K562 (cell line): ENCODE measurements around the gene POLR3A. TPM values are rescaled to one million over a fixed set of nuclear protein-coding genes. Genes with fewer than 3 reads are reported as not detected.
A peak's percentile ranks its signal among the peaks of the same experiment; 100 is the strongest.

ENCODE experiments used
- ARNT ChIP-seq, 2 experiments: fragments of 450-650 bp; IDR thresholded peaks; 2 replicates each; pipeline ENCODE4 v1.6.1; 2016; ENCODE audit warnings: mild to moderate bottlenecking in 1 of 2
- CBX3 ChIP-seq, 2 experiments: IDR thresholded peaks; 1 replicate in 1 of 2; 2 replicates in 1 of 2; pipeline ENCODE4 v1.6.1; 2012; ENCODE audit warnings: inconsistent platforms in 2 of 2, low read length in 2 of 2, borderline replicate concordance in 1 of 2, control low read depth in 1 of 2
- FOXJ2 ChIP-seq: fragments of 200-800 bp; sonication (Bioruptor generic); IDR thresholded peaks from 2 replicates; pipeline ENCODE4 v1.6.1; 2016; ENCODE audit warnings: missing genetic modification characterization, missing compliant biosample characterization
- GTF2E2 ChIP-seq: fragments of 200-800 bp; sonication (Bioruptor generic); IDR thresholded peaks from 2 replicates; pipeline ENCODE4 v1.6.1; 2016; ENCODE audit warnings: missing genetic modification characterization, missing compliant biosample characterization
- HNRNPH1 ChIP-seq: fragments of 200-400 bp; formaldehyde crosslinking; optimal IDR thresholded peaks from 2 replicates; pipeline ENCODE3; 2017; ENCODE audit warnings: low read depth, mild to moderate bottlenecking, low read length, moderate library complexity
- ILF3 ChIP-seq: fragments of 450-650 bp; IDR thresholded peaks from 2 replicates; pipeline ENCODE4 v1.6.1; 2018; ENCODE audit warnings: antibody characterized with exemption, mild to moderate bottlenecking, moderate library complexity, borderline replicate concordance
- KAT7 ChIP-seq: sonication (generic); formaldehyde crosslinking; IDR thresholded peaks from 2 replicates; pipeline ENCODE4 v1.8.0; 2022; ENCODE audit warnings: missing genetic modification reagents, mild to moderate bottlenecking, borderline replicate concordance
- LARP7 ChIP-seq: fragments of 450-650 bp; IDR thresholded peaks from 2 replicates; pipeline ENCODE4 v1.6.1; 2016
- MECOM ChIP-seq: fragments of 250-450 bp; sonication (Bioruptor Pico); IDR thresholded peaks from 2 replicates; pipeline ENCODE4 v1.8.0; 2022; ENCODE audit warnings: inconsistent platforms
- RB1 ChIP-seq: fragments of 450-650 bp; IDR thresholded peaks from 2 replicates; pipeline ENCODE4 v1.6.1; 2017; ENCODE audit warnings: low read depth, mild to moderate bottlenecking
- SMARCB1 ChIP-seq: IDR thresholded peaks from 2 replicates; pipeline ENCODE4 v1.6.1; 2011; ENCODE audit warnings: improper control_type of control experiment, low read depth; ENCODE audit not compliant: insufficient read length
- TARDBP ChIP-seq: fragments of 450-650 bp; IDR thresholded peaks from 2 replicates; pipeline ENCODE4 v1.6.1; 2016
- TEAD2 ChIP-seq: fragments of 450-650 bp; IDR thresholded peaks from 2 replicates; pipeline ENCODE4 v1.6.1; 2016; ENCODE audit warnings: missing genetic modification characterization, control low read depth, missing compliant biosample characterization
- ZFP1 ChIP-seq: fragments of 450-650 bp; formaldehyde crosslinking; IDR thresholded peaks from 2 replicates; pipeline ENCODE4 v1.4.0; 2020; ENCODE audit warnings: mild to moderate bottlenecking, mixed read lengths
- ZFP36 ChIP-seq: fragments of 150-350 bp; IDR thresholded peaks from 2 replicates; pipeline ENCODE4 v1.6.1; 2018; ENCODE audit warnings: low read length, low read depth; ENCODE audit not compliant: partially characterized antibody
- ZNF175 ChIP-seq: fragments of 200-800 bp; sonication (Bioruptor generic); IDR thresholded peaks from 2 replicates; pipeline ENCODE4 v1.6.1; 2016; ENCODE audit warnings: low read depth, mild to moderate bottlenecking, missing genetic modification characterization, missing compliant biosample characterization
- polyA plus RNA-seq, 8 experiments: library from polyadenylated mRNA; depleted of rRNA in 4 of 8; stranded (reverse) in 5 of 8; unstranded in 3 of 8; fragments of >200 nt; fragmentation: Nextera tagmentation in 2 of 8; fragmentation: Illumina TruSeq in 1 of 8; extraction: Ambion mirVana in 2 of 8; extraction: Trizol in 1 of 8; gene quantifications; 2 replicates each; pipeline versions ENCODE4 v1.2.1 to v1.2.3, GENCODE V29; 2011 to 2014; ENCODE audit warnings: inconsistent platforms in 1 of 8, missing spikeins in 1 of 8
- total RNA-seq, 7 experiments: library from RNA; depleted of rRNA in 6 of 7; stranded (reverse); fragments of >200 nt in 6 of 7; fragmentation: Illumina TruSeq in 2 of 7; extraction: Trizol in 2 of 7; gene quantifications; 2 replicates each; pipeline versions ENCODE4 v1.2.1 to v1.2.3, GENCODE V29; 2011 to 2021; ENCODE audit warnings: low replicate concordance in 1 of 7
- TF ChIP-seq, protein P1 (sequence below): sonication (generic); formaldehyde crosslinking; IDR thresholded peaks from 2 replicates; pipeline ENCODE4 v1.9.0; 2022; ENCODE audit warnings: mild to moderate bottlenecking, missing genetic modification reagents
- TF ChIP-seq, protein P2 (sequence below): sonication (generic); formaldehyde crosslinking; IDR thresholded peaks from 2 replicates; pipeline ENCODE4 v1.8.0; 2023; ENCODE audit warnings: missing genetic modification reagents, mild to moderate bottlenecking, borderline replicate concordance
- TF ChIP-seq, protein P3 (sequence below): fragments of 450-650 bp; IDR thresholded peaks from 2 replicates; pipeline ENCODE4 v1.6.1; 2017; ENCODE audit warnings: antibody characterized with exemption

Gene POLR3A
- total and polyA plus RNA-seq, 9 of the 15 experiments (the other 6 are each of a cell fraction or from before 2014, with no cell fraction given): 14.9 to 37.0 (median 26.7) TPM

DNA sequence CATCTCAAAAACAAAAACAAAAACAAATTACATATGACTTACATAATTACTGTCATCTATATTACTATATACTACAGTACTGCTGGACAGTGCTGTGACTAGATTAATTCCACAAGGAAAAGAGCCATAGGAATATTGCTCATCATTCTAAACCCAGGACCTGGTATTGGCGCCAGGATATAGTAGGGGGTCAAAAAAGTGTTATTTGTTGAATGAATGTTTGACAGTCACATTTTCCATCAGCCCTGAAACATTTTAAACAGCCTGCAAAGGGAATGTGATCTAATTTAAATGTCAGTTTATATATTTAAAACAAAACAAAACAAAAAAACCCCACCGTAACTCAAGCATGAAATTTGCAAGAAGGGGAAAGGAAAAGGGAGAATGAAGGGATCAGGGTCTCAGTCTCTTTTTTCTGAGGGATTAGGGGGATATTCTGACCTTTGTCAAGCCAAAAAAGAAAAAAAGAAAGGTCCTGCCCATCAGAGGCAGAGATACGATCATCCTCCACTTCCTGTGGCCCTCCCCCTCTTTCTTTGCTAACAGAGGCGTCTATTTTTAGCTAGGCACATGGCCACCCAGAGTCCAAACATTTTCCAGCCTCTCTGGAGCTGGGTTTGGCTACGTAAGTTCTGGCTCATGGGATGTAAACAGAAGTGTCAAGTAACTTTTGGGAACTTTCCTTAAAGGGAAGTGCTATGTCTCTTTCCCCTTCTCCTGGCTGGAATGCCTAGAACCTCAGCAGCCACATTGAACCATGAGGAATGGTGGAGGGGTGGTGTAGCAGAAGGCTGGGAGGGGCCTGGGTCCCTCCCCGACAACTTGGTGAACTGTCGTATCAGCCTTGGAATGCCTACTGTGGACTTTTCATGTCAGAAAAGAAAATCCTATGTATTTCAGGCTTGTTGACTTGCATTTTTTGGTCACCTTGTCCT lies 58.2 kb downstream of the POLR3A start (continued):
- TF ChIP-seq, protein P1, sequence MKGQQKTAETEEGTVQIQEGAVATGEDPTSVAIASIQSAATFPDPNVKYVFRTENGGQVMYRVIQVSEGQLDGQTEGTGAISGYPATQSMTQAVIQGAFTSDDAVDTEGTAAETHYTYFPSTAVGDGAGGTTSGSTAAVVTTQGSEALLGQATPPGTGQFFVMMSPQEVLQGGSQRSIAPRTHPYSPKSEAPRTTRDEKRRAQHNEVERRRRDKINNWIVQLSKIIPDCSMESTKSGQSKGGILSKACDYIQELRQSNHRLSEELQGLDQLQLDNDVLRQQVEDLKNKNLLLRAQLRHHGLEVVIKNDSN (CRISPR knock-in tag): peak; percentile 29; the same call in 1 of the 2 replicates
- TF ChIP-seq GTF2E2 (tag) (peak; percentile 81), KAT7 (CRISPR knock-in tag) (no peak), ZFP1 (CRISPR knock-in tag) (no peak), TARDBP (no peak), ZNF175 (CRISPR knock-in tag) (peak; percentile 92), ZFP36 (no peak), FOXJ2 (tag) (peak; percentile 79; the same call in 1 of the 2 replicates), SMARCB1 (peak; percentile 83), RB1 (0 out of 2 replicates have a peak, but pooled peaks have one; percentile 11), LARP7 (no peak), TEAD2 (tag) (peak; percentile 69; the same call in 1 of the 2 replicates), HNRNPH1 (no peak), CBX3 (IDR thresholded peaks at IDR 0.05; ENCODE audit: borderline replicate concordance in 1 of 2, low read length in 2 of 2) (peak in 1 of 2 experiments; percentile 65; a peak in 1 of 3 replicates), ILF3 (no peak), MECOM (CRISPR knock-in tag) (peak; percentile 83), ARNT (IDR thresholded peaks at IDR 0.05) (peak; percentile 34 to 73; a peak in 3 of 4 replicates)
- TF ChIP-seq, protein P2, sequence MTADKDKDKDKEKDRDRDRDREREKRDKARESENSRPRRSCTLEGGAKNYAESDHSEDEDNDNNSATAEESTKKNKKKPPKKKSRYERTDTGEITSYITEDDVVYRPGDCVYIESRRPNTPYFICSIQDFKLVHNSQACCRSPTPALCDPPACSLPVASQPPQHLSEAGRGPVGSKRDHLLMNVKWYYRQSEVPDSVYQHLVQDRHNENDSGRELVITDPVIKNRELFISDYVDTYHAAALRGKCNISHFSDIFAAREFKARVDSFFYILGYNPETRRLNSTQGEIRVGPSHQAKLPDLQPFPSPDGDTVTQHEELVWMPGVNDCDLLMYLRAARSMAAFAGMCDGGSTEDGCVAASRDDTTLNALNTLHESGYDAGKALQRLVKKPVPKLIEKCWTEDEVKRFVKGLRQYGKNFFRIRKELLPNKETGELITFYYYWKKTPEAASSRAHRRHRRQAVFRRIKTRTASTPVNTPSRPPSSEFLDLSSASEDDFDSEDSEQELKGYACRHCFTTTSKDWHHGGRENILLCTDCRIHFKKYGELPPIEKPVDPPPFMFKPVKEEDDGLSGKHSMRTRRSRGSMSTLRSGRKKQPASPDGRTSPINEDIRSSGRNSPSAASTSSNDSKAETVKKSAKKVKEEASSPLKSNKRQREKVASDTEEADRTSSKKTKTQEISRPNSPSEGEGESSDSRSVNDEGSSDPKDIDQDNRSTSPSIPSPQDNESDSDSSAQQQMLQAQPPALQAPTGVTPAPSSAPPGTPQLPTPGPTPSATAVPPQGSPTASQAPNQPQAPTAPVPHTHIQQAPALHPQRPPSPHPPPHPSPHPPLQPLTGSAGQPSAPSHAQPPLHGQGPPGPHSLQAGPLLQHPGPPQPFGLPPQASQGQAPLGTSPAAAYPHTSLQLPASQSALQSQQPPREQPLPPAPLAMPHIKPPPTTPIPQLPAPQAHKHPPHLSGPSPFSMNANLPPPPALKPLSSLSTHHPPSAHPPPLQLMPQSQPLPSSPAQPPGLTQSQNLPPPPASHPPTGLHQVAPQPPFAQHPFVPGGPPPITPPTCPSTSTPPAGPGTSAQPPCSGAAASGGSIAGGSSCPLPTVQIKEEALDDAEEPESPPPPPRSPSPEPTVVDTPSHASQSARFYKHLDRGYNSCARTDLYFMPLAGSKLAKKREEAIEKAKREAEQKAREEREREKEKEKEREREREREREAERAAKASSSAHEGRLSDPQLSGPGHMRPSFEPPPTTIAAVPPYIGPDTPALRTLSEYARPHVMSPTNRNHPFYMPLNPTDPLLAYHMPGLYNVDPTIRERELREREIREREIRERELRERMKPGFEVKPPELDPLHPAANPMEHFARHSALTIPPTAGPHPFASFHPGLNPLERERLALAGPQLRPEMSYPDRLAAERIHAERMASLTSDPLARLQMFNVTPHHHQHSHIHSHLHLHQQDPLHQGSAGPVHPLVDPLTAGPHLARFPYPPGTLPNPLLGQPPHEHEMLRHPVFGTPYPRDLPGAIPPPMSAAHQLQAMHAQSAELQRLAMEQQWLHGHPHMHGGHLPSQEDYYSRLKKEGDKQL (CRISPR knock-in tag): no peak
- TF ChIP-seq, protein P3, sequence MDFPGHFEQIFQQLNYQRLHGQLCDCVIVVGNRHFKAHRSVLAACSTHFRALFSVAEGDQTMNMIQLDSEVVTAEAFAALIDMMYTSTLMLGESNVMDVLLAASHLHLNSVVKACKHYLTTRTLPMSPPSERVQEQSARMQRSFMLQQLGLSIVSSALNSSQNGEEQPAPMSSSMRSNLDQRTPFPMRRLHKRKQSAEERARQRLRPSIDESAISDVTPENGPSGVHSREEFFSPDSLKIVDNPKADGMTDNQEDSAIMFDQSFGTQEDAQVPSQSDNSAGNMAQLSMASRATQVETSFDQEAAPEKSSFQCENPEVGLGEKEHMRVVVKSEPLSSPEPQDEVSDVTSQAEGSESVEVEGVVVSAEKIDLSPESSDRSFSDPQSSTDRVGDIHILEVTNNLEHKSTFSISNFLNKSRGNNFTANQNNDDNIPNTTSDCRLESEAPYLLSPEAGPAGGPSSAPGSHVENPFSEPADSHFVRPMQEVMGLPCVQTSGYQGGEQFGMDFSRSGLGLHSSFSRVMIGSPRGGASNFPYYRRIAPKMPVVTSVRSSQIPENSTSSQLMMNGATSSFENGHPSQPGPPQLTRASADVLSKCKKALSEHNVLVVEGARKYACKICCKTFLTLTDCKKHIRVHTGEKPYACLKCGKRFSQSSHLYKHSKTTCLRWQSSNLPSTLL: no peak
